Measurements from ENCODE around the gene RMI1. TPM values are rescaled to one million over a fixed set of nuclear protein-coding genes. Genes with fewer than 3 reads are reported as not detected.
"Not testable (repeated sequence)": the region's sequence is repeated elsewhere in the genome, so short reads cannot be mapped to it uniquely, and the experiment has no call there.

The RMI1 gene
- total RNA-seq, 1 donor from 2014 or later: 6.7 TPM

DNA sequence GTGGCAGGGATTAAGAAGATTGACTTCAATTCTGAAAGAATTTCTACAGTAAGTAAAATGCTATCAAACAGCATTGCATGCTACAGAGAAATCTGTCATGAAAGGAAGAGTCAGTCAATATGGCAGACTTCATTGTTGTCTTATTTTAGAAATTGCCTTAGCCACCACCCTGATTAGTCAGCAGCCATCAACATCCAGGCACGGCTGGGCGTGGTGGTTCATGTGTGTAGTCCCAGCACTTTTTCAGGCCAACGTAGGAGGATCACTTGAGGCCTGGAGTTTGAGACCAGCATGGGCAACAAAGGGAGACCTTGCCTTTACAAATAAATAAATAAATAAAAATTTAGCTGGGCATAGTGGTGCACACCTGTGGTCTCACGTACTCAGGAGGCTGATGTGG lies 46.6 kb downstream of the RMI1 start:
- Histone ChIP-seq H3K4me3 (ENCODE audit: low read depth, low read length) (no peak overlapping the region), H3K36me3 (ENCODE audit: control insufficient read depth, insufficient read depth, low read length) (no peaks in the 10 kb centered on the region), H3K27me3 (ENCODE audit: control insufficient read depth, insufficient read depth, low read length) (no peaks in the 10 kb centered on the region)
- DNase-seq (ENCODE audit: low read depth): no peak
- TF ChIP-seq, protein P1, sequence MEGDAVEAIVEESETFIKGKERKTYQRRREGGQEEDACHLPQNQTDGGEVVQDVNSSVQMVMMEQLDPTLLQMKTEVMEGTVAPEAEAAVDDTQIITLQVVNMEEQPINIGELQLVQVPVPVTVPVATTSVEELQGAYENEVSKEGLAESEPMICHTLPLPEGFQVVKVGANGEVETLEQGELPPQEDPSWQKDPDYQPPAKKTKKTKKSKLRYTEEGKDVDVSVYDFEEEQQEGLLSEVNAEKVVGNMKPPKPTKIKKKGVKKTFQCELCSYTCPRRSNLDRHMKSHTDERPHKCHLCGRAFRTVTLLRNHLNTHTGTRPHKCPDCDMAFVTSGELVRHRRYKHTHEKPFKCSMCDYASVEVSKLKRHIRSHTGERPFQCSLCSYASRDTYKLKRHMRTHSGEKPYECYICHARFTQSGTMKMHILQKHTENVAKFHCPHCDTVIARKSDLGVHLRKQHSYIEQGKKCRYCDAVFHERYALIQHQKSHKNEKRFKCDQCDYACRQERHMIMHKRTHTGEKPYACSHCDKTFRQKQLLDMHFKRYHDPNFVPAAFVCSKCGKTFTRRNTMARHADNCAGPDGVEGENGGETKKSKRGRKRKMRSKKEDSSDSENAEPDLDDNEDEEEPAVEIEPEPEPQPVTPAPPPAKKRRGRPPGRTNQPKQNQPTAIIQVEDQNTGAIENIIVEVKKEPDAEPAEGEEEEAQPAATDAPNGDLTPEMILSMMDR (IDR thresholded peaks at IDR 0.05; ENCODE audit: insufficient read depth, low read length, poor library complexity, severe bottlenecking): no peak

DNA sequence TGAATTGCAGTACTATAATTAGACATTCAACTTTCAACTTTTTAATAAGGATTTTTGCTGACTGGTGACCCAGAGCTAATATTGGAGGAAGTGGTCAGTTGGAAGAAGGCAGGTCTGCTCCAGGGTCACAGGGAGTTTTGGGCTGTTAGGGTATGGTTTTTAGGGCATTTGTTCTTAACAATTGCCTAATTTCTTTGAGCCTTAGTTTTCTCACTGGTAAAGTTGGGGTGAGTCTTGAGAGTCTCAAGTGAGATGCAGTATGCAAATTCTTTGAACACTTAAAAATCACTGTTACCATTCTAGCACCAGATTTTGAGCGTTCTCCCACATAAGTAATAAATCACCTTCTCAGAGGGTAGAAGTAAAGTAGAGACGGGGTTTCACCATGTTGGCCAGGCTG lies 50.9 kb downstream of the RMI1 start:
- DNase-seq (ENCODE audit: low read depth): no peak
- Histone ChIP-seq H3K27me3 (ENCODE audit: control insufficient read depth, insufficient read depth, low read length) (no peaks in the 10 kb centered on the region), H3K36me3 (ENCODE audit: control insufficient read depth, insufficient read depth, low read length) (no peaks in the 10 kb centered on the region), H3K4me3 (ENCODE audit: low read depth, low read length) (no peak overlapping the region)
- TF ChIP-seq, protein P1 (IDR thresholded peaks at IDR 0.05; ENCODE audit: insufficient read depth, low read length, poor library complexity, severe bottlenecking): no peak

GRCh38 chr9:84041857-84042256 lies 61.3 kb downstream of the RMI1 start:
- DNase-seq (ENCODE audit: low read depth); H3K4me3 ChIP-seq (ENCODE audit: low read depth, low read length); H3K36me3 ChIP-seq (ENCODE audit: control insufficient read depth, insufficient read depth, low read length); H3K27me3 ChIP-seq (ENCODE audit: control insufficient read depth, insufficient read depth, low read length): not testable (repeated sequence)

DNA sequence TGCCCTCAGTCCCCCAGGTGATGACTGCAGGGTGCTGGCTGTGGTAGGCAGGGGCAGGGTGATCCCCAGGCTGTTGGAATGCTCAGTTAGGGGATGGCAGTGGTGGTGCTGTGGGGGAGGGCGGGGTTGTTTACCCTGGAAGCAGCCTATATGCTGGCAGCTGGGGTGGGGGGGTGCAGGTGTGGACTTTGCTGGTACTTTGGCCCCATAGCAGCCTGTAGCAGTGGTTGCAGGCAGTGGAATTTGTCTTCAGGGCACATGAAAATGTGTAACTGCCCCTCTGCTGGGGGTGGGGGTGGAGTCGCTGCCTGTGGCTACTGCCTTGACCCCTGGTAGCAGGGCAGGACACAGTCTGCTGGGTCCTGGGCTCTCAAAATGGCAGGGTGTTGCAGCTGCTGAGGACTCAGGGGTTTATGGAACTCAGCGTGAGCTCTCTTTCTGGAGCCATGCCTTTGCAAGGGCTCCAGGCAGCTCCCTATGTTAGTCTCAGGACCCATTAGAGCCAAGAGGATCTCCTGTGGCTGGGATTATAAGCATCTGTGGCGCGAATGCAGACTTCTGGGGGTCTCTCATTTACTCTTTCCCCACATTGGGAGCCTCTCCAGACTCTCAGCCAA lies 65.0 kb downstream of the RMI1 start:
- H3K36me3 ChIP-seq (ENCODE audit: control insufficient read depth, insufficient read depth, low read length): no peaks in the 10 kb centered on the region
- TF ChIP-seq, protein P1 (IDR thresholded peaks at IDR 0.05; ENCODE audit: insufficient read depth, low read length, poor library complexity, severe bottlenecking): no peak
- H3K4me3 ChIP-seq (ENCODE audit: low read depth, low read length): no peak overlapping the region
- no peaks in the 10 kb centered on the region for H3K27me3 ChIP-seq (ENCODE audit: control insufficient read depth, insufficient read depth, low read length)
- no peak for DNase-seq (ENCODE audit: low read depth)

Other genes with a start within 250 kb of the RMI1 start
- gene GKAP1, start 163.0 kb upstream of the RMI1 start, total RNA-seq: 2.7 TPM in 2 replicates
- 3.5 and 4.6 TPM in 2 replicates for gene KIF27, start 59.4 kb upstream of the RMI1 start, total RNA-seq
- 662 and 691 TPM in 2 replicates for gene HNRNPK, start 590 bp upstream of the RMI1 start, total RNA-seq